Measurements from ENCODE around the gene MOV10L1. TPM values are rescaled to one million over a fixed set of nuclear protein-coding genes. Genes with fewer than 3 reads are reported as not detected.

MOV10L1 gene
- polyA plus RNA-seq, 3 donors from 2014 or later = 1.4 TPM; not detected in 2

- Mint-ChIP-seq H3K27me3 (ENCODE audit: low read depth in 3 of 3) (peaks cover 0 to 5% (median 2%) of the 10 kb centered on the region in 3 donors), H3K9me3 (no peaks in the 10 kb centered on the region), H3K36me3 (no peaks in the 10 kb centered on the region), H3K4me1 (peaks cover 7 to 10% of the 10 kb centered on the region in 2 donors), H3K4me3 (no peak overlapping the region), H3K27ac (no peak overlapping the region)
- DNase-seq = no peak
Measured at GRCh38 chr22:50180727-50181521, 91.1 kb downstream of the MOV10L1 start.

- Mint-ChIP-seq H3K4me1 (peaks cover 18 to 19% of the 10 kb centered on the region in 2 donors), H3K27me3 (ENCODE audit: low read depth in 3 of 3) (peaks cover 7 to 12% (median 11%) of the 10 kb centered on the region in 3 donors), H3K27ac (no peak overlapping the region), H3K4me3 (no peak overlapping the region), H3K36me3 (no peaks in the 10 kb centered on the region), H3K9me3 (no peaks in the 10 kb centered on the region)
- no peak for DNase-seq
Measured at GRCh38 chr22:50182176-50183081, 92.6 kb downstream of the MOV10L1 start.

- H3K36me3 Mint-ChIP-seq = no peaks in the 10 kb centered on the region
- H3K4me1 Mint-ChIP-seq = peaks cover 21 to 26% of the 10 kb centered on the region in 2 donors
- H3K27ac Mint-ChIP-seq = peak overlapping the region in 2 of 6 donors; percentile 24 to 75
- no peaks in the 10 kb centered on the region for H3K9me3 Mint-ChIP-seq
- peaks cover 7 to 16% (median 15%) of the 10 kb centered on the region in 3 donors for H3K27me3 Mint-ChIP-seq (ENCODE audit: low read depth in 3 of 3)
- H3K4me3 Mint-ChIP-seq = peak overlapping the region in 4 of 5 donors; percentile 23 to 69 (median 43)
- DNase-seq = no peak
Measured at GRCh38 chr22:50183141-50183971, 93.5 kb downstream of the MOV10L1 start.

GRCh38 chr22:50184004-50184901, 94.4 kb downstream of the MOV10L1 start:
- Mint-ChIP-seq H3K36me3 (no peaks in the 10 kb centered on the region), H3K9me3 (no peaks in the 10 kb centered on the region), H3K4me3 (peak overlapping the region; percentile 58 to 75 (median 69)), H3K27me3 (ENCODE audit: low read depth in 3 of 3) (peaks cover 7 to 17% (median 16%) of the 10 kb centered on the region in 3 donors), H3K4me1 (peaks cover 23 to 33% of the 10 kb centered on the region in 2 donors), H3K27ac (peak overlapping the region in 2 of 6 donors; percentile 61 to 75)
- DNase-seq = no peak

GRCh38 chr22:50184902-50185374, 95.1 kb downstream of the MOV10L1 start:
- Mint-ChIP-seq H3K4me3 (peak overlapping the region; percentile 73 to 87 (median 85)), H3K4me1 (peaks cover 24 to 38% of the 10 kb centered on the region in 2 donors), H3K27ac (peak overlapping the region in 1 of 6 donors; percentile 61), H3K27me3 (ENCODE audit: low read depth in 3 of 3) (peaks cover 12 to 19% (median 17%) of the 10 kb centered on the region in 3 donors), H3K9me3 (no peaks in the 10 kb centered on the region), H3K36me3 (no peaks in the 10 kb centered on the region)
- no peak for DNase-seq

- Mint-ChIP-seq H3K36me3 (no peaks in the 10 kb centered on the region), H3K27ac (peak within 1 kb of the TSS; percentile 91 to 100 (median 99)), H3K4me1 (peaks cover 27 to 39% of the 10 kb centered on the region in 2 donors), H3K27me3 (ENCODE audit: low read depth in 3 of 3) (peaks cover 14 to 25% (median 23%) of the 10 kb centered on the region in 3 donors), H3K9me3 (no peaks in the 10 kb centered on the region), H3K4me3 (peak within 1 kb of the TSS; percentile 93 to 98 (median 95))
- DNase-seq = peak; percentile 85 to 90 (median 90)
Measured at GRCh38 chr22:50185375-50186087, 95.7 kb downstream of the MOV10L1 start, which contains the start of gene TRABD. Gene TRABD (plus strand): TSS chr22:50185913. CDS start chr22:50193061, 7,148 bp downstream.

- no peak for DNase-seq
- peaks cover 22 to 31% (median 27%) of the 10 kb centered on the region in 3 donors for H3K27me3 Mint-ChIP-seq (ENCODE audit: low read depth in 3 of 3)
- peaks cover 34 to 45% of the 10 kb centered on the region in 2 donors for H3K4me1 Mint-ChIP-seq
- peak overlapping the region; percentile 91 to 100 (median 99) for H3K27ac Mint-ChIP-seq
- no peaks in the 10 kb centered on the region for H3K36me3 Mint-ChIP-seq
- peak overlapping the region; percentile 93 to 98 (median 95) for H3K4me3 Mint-ChIP-seq
- no peaks in the 10 kb centered on the region for H3K9me3 Mint-ChIP-seq
Measured at GRCh38 chr22:50186181-50186714, 96.4 kb downstream of the MOV10L1 start.

GRCh38 chr22:50186761-50187523, 97.1 kb downstream of the MOV10L1 start:
- H3K27ac Mint-ChIP-seq = peak overlapping the region; percentile 91 to 100 (median 99)

GRCh38 chr22:50188356-50188755, 98.5 kb downstream of the MOV10L1 start:
- no peak for DNase-seq
- Mint-ChIP-seq H3K4me1 (peaks cover 48 to 61% of the 10 kb centered on the region in 2 donors), H3K36me3 (no peaks in the 10 kb centered on the region), H3K27me3 (ENCODE audit: low read depth in 3 of 3) (peaks cover 26 to 33% (median 32%) of the 10 kb centered on the region in 3 donors), H3K9me3 (no peaks in the 10 kb centered on the region), H3K4me3 (peak overlapping the region; percentile 21 to 89 (median 33)), H3K27ac (peak overlapping the region; percentile 96 to 100 (median 100))

More at GRCh38 chr22:50186761-50187523, 97.1 kb downstream of the MOV10L1 start:
- Mint-ChIP-seq H3K27me3 (ENCODE audit: low read depth in 3 of 3) (peaks cover 26 to 33% (median 32%) of the 10 kb centered on the region in 3 donors), H3K4me1 (peaks cover 41 to 52% of the 10 kb centered on the region in 2 donors), H3K36me3 (no peaks in the 10 kb centered on the region), H3K9me3 (no peaks in the 10 kb centered on the region), H3K4me3 (peak overlapping the region; percentile 93 to 98 (median 95))
- DNase-seq = peak; percentile 52 to 68 (median 66)

- Mint-ChIP-seq H3K4me1 (peaks cover 48 to 59% of the 10 kb centered on the region in 2 donors), H3K9me3 (no peaks in the 10 kb centered on the region), H3K36me3 (no peaks in the 10 kb centered on the region), H3K27ac (peak overlapping the region; percentile 99 to 100 (median 100)), H3K4me3 (peak overlapping the region; percentile 56 to 91 (median 89)), H3K27me3 (ENCODE audit: low read depth in 3 of 3) (peaks cover 26 to 33% (median 32%) of the 10 kb centered on the region in 3 donors)
- DNase-seq = no peak
Measured at GRCh38 chr22:50189184-50189848, 99.5 kb downstream of the MOV10L1 start.
